Tibial nerve (tissue), 3 donors: Measurements from ENCODE around the gene UGT1A4.

Experiments
- POLR2A ChIP-seq, 2 donors: fragments of 450-650 bp; IDR thresholded peaks; one replicate each; pipeline ENCODE4 v1.6.1; 2017; ENCODE audit warnings: antibody characterized with exemption in 2 of 2, mild to moderate bottlenecking in 2 of 2, moderate library complexity in 2 of 2
- TF ChIP-seq, protein P1 (sequence below), 5 experiments: fragments of 200-600 bp in 3 of 5; fragments of 450-650 bp in 2 of 5; sonication (generic) in 3 of 5; IDR thresholded peaks; one replicate each; pipeline ENCODE4 v1.5.1; 2016 to 2019; ENCODE audit warnings: antibody characterized with exemption in 5 of 5, mild to moderate bottlenecking in 3 of 5, moderate library complexity in 2 of 5

DNA sequence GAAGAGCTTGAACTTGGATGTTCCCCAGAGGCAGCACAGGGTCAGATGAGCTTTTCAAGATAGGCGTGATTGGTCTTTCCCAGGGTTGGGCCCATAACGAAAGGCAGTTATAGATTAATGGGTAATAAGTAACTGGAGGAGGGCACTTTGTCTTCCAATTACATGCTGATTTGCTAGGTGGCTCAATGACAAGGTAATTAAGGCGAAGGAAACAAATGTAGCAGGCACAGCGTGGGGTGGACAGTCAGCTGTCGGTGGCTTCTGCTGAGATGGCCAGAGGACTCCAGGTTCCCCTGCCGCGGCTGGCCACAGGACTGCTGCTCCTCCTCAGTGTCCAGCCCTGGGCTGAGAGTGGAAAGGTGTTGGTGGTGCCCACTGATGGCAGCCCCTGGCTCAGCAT lies at the start of gene UGT1A4:
- TF ChIP-seq, protein P1, sequence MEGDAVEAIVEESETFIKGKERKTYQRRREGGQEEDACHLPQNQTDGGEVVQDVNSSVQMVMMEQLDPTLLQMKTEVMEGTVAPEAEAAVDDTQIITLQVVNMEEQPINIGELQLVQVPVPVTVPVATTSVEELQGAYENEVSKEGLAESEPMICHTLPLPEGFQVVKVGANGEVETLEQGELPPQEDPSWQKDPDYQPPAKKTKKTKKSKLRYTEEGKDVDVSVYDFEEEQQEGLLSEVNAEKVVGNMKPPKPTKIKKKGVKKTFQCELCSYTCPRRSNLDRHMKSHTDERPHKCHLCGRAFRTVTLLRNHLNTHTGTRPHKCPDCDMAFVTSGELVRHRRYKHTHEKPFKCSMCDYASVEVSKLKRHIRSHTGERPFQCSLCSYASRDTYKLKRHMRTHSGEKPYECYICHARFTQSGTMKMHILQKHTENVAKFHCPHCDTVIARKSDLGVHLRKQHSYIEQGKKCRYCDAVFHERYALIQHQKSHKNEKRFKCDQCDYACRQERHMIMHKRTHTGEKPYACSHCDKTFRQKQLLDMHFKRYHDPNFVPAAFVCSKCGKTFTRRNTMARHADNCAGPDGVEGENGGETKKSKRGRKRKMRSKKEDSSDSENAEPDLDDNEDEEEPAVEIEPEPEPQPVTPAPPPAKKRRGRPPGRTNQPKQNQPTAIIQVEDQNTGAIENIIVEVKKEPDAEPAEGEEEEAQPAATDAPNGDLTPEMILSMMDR (IDR thresholded peaks at IDR 0.05), result no peak
- no peak for TF ChIP-seq POLR2A (IDR thresholded peaks at IDR 0.05)
